GM23338 (cell line): Measurements from ENCODE around the gene NUTM2G. TPM values are rescaled to one million over a fixed set of nuclear protein-coding genes. Genes with fewer than 3 reads are reported as not detected.
"Not testable (repeated sequence)": the region's sequence is repeated elsewhere in the genome, so short reads cannot be mapped to it uniquely, and the experiment has no call there.

Experiments
- ATAC-seq: fragments of 200-7000 bp; cut with Tn5 transposase; 3 replicates; pipeline ENCODE4 v1.9.1; 2020
- DNase-seq: peaks from one replicate; pipeline ENCODE4 v3.0.0-alpha.2; 2015; ENCODE audit warnings: low spot score
- H2AFZ ChIP-seq: fragments of 200-600 bp; sonication (generic); 2 replicates; pipeline ENCODE4 v1.8.0; 2016; ENCODE audit warnings: antibody characterized with exemption, mild to moderate bottlenecking, moderate library complexity
- H3F3A ChIP-seq: fragments of 200-600 bp; sonication (generic); replicated peaks from 2 replicates; pipeline ENCODE4 v1.8.0; 2017; ENCODE audit warnings: antibody characterized with exemption, mixed run types, low read depth
- H3K27ac ChIP-seq: fragments of 200-600 bp; sonication (generic); 2 replicates; pipeline ENCODE4 v1.6.1; 2016; ENCODE audit warnings: low read depth
- H3K27me3 ChIP-seq: fragments of 200-600 bp; sonication (generic); 2 replicates; pipeline ENCODE4 v1.8.0; 2016; ENCODE audit warnings: mild to moderate bottlenecking, mixed run types, moderate library complexity; ENCODE audit not compliant: insufficient read depth
- H3K36me3 ChIP-seq: fragments of 200-600 bp; sonication (generic); 2 replicates; pipeline ENCODE4 v1.8.0; 2016; ENCODE audit warnings: mild to moderate bottlenecking; ENCODE audit not compliant: insufficient read depth
- H3K4me1 ChIP-seq: fragments of 200-600 bp; sonication (generic); 2 replicates; pipeline ENCODE4 v1.8.0; 2016; ENCODE audit warnings: mild to moderate bottlenecking, moderate library complexity; ENCODE audit not compliant: insufficient read depth
- H3K4me2 ChIP-seq: fragments of 200-600 bp; sonication (generic); 2 replicates; pipeline ENCODE4 v1.7.1; 2017; ENCODE audit warnings: mixed run types
- H3K4me3 ChIP-seq: fragments of 200-600 bp; sonication (generic); 2 replicates; pipeline ENCODE4 v1.6.1; 2016; ENCODE audit warnings: mixed run types
- H3K79me2 ChIP-seq: fragments of 200-600 bp; sonication (generic); replicated peaks from 2 replicates; pipeline ENCODE4 v1.8.0; 2017; ENCODE audit warnings: mild to moderate bottlenecking; ENCODE audit not compliant: insufficient read depth
- H3K9me2 ChIP-seq: fragments of 200-600 bp; sonication (generic); 2 replicates; pipeline ENCODE4 v1.8.0; 2017; ENCODE audit not compliant: insufficient read depth
- H4K20me1 ChIP-seq: fragments of 200-600 bp; sonication (generic); replicated peaks from 2 replicates; pipeline ENCODE4 v1.8.0; 2017; ENCODE audit warnings: mild to moderate bottlenecking; ENCODE audit not compliant: insufficient read depth
- H3K27ac Mint-ChIP-seq: 2 replicates; pipeline ENCODE4 v1.8.0; 2020; ENCODE audit warnings: inconsistent platforms, mild to moderate bottlenecking, moderate library complexity, mixed read lengths
- H3K27me3 Mint-ChIP-seq: 3 replicates; pipeline ENCODE4 v1.8.0; 2022; ENCODE audit warnings: low read depth, mild to moderate bottlenecking, moderate library complexity, mixed read lengths, inconsistent platforms; ENCODE audit not compliant: insufficient read depth, poor library complexity
- H3K36me3 Mint-ChIP-seq: 3 replicates; pipeline ENCODE4 v1.8.0; 2021; ENCODE audit warnings: low read depth, mild to moderate bottlenecking, inconsistent platforms, moderate library complexity, mixed read lengths
- H3K4me1 Mint-ChIP-seq: 3 replicates; pipeline ENCODE4 v1.8.0; 2020; ENCODE audit warnings: mild to moderate bottlenecking, inconsistent platforms, mixed read lengths
- H3K4me3 Mint-ChIP-seq: 3 replicates; pipeline ENCODE4 v1.8.0; 2021; ENCODE audit warnings: moderate library complexity, mild to moderate bottlenecking, inconsistent platforms, mixed read lengths
- H3K9me3 Mint-ChIP-seq: 3 replicates; pipeline ENCODE4 v1.8.0; 2020; ENCODE audit warnings: moderate library complexity, mild to moderate bottlenecking, inconsistent platforms, mixed read lengths
- polyA plus RNA-seq: library from polyadenylated mRNA; unstranded; fragments of >200 nt; fragmentation: Nextera tagmentation; extraction: Ambion mirVana; gene quantifications from 2 replicates; pipeline ENCODE4 v1.2.1, GENCODE V29; 2016
- total RNA-seq: library from RNA; depleted of rRNA; stranded (reverse); fragments of >200 nt; shearing (Covaris generic); gene quantifications from 2 replicates; pipeline ENCODE4 v1.2.3, GENCODE V29; 2014
- TF ChIP-seq, protein P1 (sequence below), 2 experiments: fragments of 200-600 bp in 1 of 2; sonication (generic) in 1 of 2; conservative IDR thresholded peaks; 2 replicates each; pipeline versions ENCODE4 v1.5.1 to v1.6.1; 2016 to 2017; ENCODE audit warnings: antibody characterized with exemption in 2 of 2, low read depth in 2 of 2, mild to moderate bottlenecking in 2 of 2, moderate library complexity in 1 of 2

NUTM2G gene
- total and polyA plus RNA-seq, 2 experiments from 2014 or later, result 0.76 to 1.6 TPM

DNA sequence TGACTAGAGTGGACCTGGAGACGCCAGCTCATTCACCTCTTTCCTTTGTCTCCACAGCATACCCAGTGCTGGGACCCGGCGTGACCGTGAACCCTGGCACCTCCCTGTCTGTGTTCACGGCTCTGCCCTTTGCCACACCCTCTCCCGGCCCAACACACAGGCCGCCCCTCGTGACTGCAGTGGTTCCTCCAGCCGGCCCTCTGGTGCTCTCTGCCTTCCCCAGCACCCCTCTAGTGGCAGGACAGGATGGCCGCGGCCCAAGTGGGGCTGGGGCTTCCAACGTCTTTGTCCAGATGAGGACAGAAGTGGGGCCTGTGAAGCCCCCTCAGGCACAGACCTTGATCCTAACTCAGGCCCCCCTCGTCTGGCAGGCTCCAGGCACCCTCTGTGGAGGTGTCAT, 3.0 kb downstream of the NUTM2G start:
- H3K4me3 ChIP-seq, H3F3A ChIP-seq, H3K79me2 ChIP-seq, H3K27ac Mint-ChIP-seq, H3K27me3 ChIP-seq, H3K27me3 Mint-ChIP-seq, H3K9me2 ChIP-seq, H3K4me3 Mint-ChIP-seq, H3K27ac ChIP-seq, H4K20me1 ChIP-seq, H3K9me3 Mint-ChIP-seq, H3K36me3 Mint-ChIP-seq, H3K36me3 ChIP-seq, H3K4me2 ChIP-seq, H2AFZ ChIP-seq, H3K4me1 ChIP-seq: not testable (repeated sequence)
- peak; percentile 46 for DNase-seq
- ATAC-seq, result peak; percentile 88
- TF ChIP-seq, protein P1, sequence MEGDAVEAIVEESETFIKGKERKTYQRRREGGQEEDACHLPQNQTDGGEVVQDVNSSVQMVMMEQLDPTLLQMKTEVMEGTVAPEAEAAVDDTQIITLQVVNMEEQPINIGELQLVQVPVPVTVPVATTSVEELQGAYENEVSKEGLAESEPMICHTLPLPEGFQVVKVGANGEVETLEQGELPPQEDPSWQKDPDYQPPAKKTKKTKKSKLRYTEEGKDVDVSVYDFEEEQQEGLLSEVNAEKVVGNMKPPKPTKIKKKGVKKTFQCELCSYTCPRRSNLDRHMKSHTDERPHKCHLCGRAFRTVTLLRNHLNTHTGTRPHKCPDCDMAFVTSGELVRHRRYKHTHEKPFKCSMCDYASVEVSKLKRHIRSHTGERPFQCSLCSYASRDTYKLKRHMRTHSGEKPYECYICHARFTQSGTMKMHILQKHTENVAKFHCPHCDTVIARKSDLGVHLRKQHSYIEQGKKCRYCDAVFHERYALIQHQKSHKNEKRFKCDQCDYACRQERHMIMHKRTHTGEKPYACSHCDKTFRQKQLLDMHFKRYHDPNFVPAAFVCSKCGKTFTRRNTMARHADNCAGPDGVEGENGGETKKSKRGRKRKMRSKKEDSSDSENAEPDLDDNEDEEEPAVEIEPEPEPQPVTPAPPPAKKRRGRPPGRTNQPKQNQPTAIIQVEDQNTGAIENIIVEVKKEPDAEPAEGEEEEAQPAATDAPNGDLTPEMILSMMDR (conservative IDR thresholded peaks at IDR 0.05; ENCODE audit: low read depth in 2 of 2), result peak; percentile 22 to 26; a peak in 2 of 4 replicates
- peaks cover 10% of the 10 kb centered on the region; the same call in 2 of the 3 replicates for H3K4me1 Mint-ChIP-seq

DNA sequence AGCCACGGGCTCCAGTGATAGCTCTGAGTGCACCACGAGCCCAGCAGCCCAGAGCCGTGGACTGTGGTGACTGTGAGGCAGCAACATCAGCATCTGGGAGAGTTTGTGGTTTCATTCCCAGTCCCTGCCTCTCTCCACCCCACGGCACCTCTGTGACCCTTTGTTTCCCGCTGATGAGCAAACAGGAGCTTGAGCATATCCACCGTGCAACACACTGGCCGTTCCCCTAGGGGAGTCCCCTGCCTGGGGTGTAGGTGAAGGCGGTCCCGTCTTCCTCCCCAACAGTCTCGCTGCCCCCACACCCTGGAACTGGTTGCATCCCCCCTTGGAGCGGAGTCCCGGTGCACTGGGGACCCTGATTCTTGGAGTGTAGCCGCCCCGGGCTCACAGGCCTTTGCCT, 5.5 kb downstream of the NUTM2G start:
- not testable (repeated sequence) for H3K4me1 ChIP-seq, H3K79me2 ChIP-seq, H3K27ac Mint-ChIP-seq, H3K27me3 Mint-ChIP-seq, H2AFZ ChIP-seq, ATAC-seq, H3K36me3 Mint-ChIP-seq, DNase-seq, H3K9me3 Mint-ChIP-seq, H3K4me3 ChIP-seq, H3K27ac ChIP-seq, H3K4me1 Mint-ChIP-seq, H4K20me1 ChIP-seq, H3K36me3 ChIP-seq, H3K4me3 Mint-ChIP-seq, H3K4me2 ChIP-seq, H3K9me2 ChIP-seq, H3F3A ChIP-seq, H3K27me3 ChIP-seq

DNA sequence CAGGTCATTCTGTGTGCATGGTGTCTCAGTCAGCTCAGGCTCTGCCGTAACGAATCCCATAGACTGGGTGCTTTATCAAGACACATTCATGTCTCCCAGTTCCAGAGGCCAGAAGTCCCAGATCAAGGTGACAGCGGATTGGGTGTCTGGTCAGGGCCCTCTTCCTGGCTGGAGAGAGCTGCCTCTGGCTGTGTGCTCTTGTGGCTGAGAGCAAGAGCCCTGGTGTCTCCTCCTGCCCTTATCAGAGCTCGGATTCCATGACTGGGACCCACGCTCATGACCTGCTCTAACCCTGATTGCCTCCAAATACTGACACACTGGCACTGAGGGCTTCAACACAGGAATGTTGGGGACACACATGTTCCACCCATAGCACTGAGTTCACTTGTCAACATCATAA, 6.1 kb downstream of the NUTM2G start:
- ATAC-seq, H4K20me1 ChIP-seq, H3K27me3 ChIP-seq, DNase-seq, H3K9me3 Mint-ChIP-seq, H3K4me2 ChIP-seq, H3K4me3 ChIP-seq, H3K27ac ChIP-seq, H3K4me3 Mint-ChIP-seq, H3K79me2 ChIP-seq, H3K36me3 Mint-ChIP-seq, H3K9me2 ChIP-seq, H3K4me1 Mint-ChIP-seq, H3K36me3 ChIP-seq, H3K27ac Mint-ChIP-seq, H3K4me1 ChIP-seq, H3F3A ChIP-seq, H2AFZ ChIP-seq, H3K27me3 Mint-ChIP-seq: not testable (repeated sequence)

DNA sequence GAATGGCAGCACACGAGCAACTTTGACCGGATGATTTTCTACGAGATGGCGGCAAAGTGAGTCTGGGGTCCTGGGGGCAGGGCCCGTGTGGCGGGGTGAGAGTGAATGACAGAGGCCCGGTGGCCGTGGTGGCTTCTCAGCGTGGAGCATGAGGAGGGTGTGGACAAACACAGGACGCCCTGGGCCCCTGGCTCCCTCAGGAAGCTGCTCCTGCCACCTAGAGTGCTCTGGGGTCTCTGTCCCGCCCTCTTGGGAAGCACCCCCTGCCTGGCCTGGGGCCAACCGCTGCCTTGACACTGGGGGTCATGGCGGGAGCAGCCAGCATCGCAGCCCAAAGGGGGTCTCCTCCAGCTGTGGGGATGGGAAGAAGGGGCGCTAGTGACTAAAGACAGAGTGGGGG, 6.8 kb downstream of the NUTM2G start:
- H3F3A ChIP-seq, ATAC-seq, H3K4me2 ChIP-seq, H3K27me3 ChIP-seq, H3K4me1 Mint-ChIP-seq, H3K79me2 ChIP-seq, H2AFZ ChIP-seq, H4K20me1 ChIP-seq, DNase-seq, H3K9me3 Mint-ChIP-seq, H3K27me3 Mint-ChIP-seq, H3K27ac Mint-ChIP-seq, H3K27ac ChIP-seq, H3K36me3 Mint-ChIP-seq, H3K4me3 ChIP-seq, H3K9me2 ChIP-seq, H3K4me1 ChIP-seq, H3K36me3 ChIP-seq, H3K4me3 Mint-ChIP-seq: not testable (repeated sequence)

DNA sequence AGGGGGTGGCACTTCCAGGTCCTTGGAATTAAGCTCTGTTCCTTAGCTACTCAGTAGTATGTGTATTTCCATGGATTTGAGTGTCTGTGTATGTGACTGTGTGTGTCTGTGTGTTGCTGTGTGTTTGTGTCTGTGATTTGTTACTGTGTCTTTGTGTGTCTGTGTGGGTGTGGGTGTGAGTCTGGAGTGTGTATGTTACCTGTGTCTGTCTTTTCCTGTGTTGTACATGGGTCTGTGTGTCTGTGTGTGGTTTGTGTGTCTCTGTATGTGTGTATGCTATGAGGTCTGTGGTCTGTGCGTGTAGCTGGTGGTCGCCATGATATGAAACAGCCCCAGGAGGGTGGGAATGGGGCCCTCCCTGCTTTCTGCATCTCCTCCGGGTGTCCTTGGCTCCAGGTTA, 8.8 kb downstream of the NUTM2G start:
- H3K4me1 Mint-ChIP-seq, H3K27ac ChIP-seq, H4K20me1 ChIP-seq, H3K79me2 ChIP-seq, H3K4me1 ChIP-seq, H3K4me2 ChIP-seq, H3K36me3 ChIP-seq, H3K9me3 Mint-ChIP-seq, DNase-seq, H3K4me3 ChIP-seq, H3K4me3 Mint-ChIP-seq, H3F3A ChIP-seq, H3K27me3 ChIP-seq, H3K9me2 ChIP-seq, H3K36me3 Mint-ChIP-seq, H2AFZ ChIP-seq, H3K27me3 Mint-ChIP-seq, ATAC-seq, H3K27ac Mint-ChIP-seq: not testable (repeated sequence)

DNA sequence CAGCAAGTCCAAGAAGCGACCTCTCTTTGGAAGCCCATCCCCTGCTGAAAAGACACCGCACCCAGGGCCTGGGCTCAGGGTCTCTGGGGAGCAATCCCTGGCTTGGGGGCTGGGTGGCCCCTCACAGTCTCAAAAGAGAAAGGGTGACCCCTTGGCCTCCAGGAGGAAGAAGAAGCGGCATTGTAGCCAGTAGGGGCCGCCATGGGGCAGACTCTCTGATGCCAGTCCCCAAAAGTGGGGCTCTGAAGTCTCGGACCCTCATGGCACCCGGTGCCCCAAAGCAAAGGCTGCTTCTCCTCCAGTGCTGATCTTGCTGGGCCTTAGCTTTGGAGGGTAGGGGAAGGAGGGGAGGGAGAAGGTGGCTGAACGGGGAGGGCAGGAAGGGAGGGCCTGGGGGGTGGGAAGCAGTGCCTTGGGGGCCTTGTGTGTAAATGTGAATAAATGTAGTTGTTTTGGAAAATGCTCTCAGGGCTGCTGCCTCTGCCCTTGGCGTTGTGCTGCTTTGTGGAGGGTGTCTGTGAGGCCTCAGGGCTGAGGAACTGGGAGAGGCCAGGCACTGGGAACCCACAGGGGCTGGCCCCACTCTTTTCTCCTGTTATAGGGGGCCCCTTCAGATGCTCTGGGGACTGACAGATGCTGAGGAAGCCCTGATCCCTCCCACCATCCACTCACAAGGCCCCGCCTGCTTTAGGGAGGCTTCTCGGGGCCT, 10.5 kb downstream of the NUTM2G start:
- H3K79me2 ChIP-seq, H3K27me3 ChIP-seq, H4K20me1 ChIP-seq, H3K9me2 ChIP-seq, H2AFZ ChIP-seq, H3K4me3 Mint-ChIP-seq, H3K4me1 Mint-ChIP-seq, H3K27ac ChIP-seq, H3K36me3 Mint-ChIP-seq, H3K4me1 ChIP-seq, H3K27ac Mint-ChIP-seq, H3K9me3 Mint-ChIP-seq, H3K36me3 ChIP-seq, H3F3A ChIP-seq, H3K4me2 ChIP-seq, H3K4me3 ChIP-seq, DNase-seq, H3K27me3 Mint-ChIP-seq: not testable (repeated sequence)
- ATAC-seq, result peak; percentile 58
